ENCODE results near the gene TMEM80. TPM values are rescaled to one million over a fixed set of nuclear protein-coding genes. Genes with fewer than 3 reads are reported as not detected.
A peak's percentile ranks its signal among the peaks of the same experiment; 100 is the strongest.

Gene TMEM80
- total and polyA plus RNA-seq, 4 donors = 5.1 to 12.4 (median 8.2) TPM

DNA sequence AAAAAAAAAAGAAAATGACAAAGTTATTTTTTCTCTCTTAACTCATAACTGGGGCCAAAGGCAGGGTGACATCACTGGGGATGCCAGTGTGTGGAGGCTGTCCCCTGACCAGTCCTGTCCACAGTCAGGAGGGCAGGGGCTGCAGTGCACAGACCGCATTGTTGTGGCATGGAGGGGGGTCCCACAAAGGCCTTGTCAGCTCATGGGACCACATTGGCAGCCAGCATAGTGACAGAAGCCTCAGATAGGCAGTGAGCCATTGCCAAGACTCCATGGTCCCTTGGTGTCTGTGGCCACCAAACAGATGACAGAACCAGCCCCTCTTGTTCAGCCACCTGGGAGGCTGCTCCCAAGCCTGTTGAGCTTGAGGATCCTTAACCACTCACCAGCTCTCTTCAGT lies 4.1 kb downstream of the TMEM80 start:
- Histone ChIP-seq H3K4me3 (ENCODE audit: low read depth in 1 of 3, low read length in 3 of 3) (no peak overlapping the region), H3K4me1 (ENCODE audit: control insufficient read depth in 4 of 4, insufficient read depth in 4 of 4, low read length in 3 of 4) (peaks cover 18 to 51% (median 31%) of the 10 kb centered on the region in 4 donors), H3K27ac (ENCODE audit: low read depth in 1 of 2, low read length in 2 of 2) (no peak overlapping the region), H3K36me3 (ENCODE audit: control insufficient read depth in 4 of 4, insufficient read depth in 3 of 4, low read depth in 1 of 4, low read length in 3 of 4) (peaks cover 0 to 2% (median 0%) of the 10 kb centered on the region in 4 donors), H3K27me3 (ENCODE audit: control insufficient read depth in 4 of 4, insufficient read depth in 4 of 4, low read length in 3 of 4) (no peaks in the 10 kb centered on the region), H3K9ac (ENCODE audit: low read depth in 1 of 2, low read length in 2 of 2) (no peak overlapping the region), H3K9me3 (ENCODE audit: control insufficient read depth in 4 of 4, low read length in 3 of 4) (no peaks in the 10 kb centered on the region)
- 98% methylated on average over 1 of the region's 1 CpG for whole genome bisulfite sequencing
- TF ChIP-seq NR2F2 (IDR thresholded peaks at IDR 0.05) (no peak), FOXA2 (IDR thresholded peaks at IDR 0.05) (no peak), SP1 (IDR thresholded peaks at IDR 0.05) (no peak), HNF4A (conservative IDR thresholded peaks at IDR 0.05) (no peak), GABPA (IDR thresholded peaks at IDR 0.05 in 1 of 2, conservative IDR thresholded peaks at IDR 0.05 in 1 of 2) (no peak), HNF4G (IDR thresholded peaks at IDR 0.05) (no peak), EGR1 (IDR thresholded peaks at IDR 0.05; ENCODE audit: low read depth in 2 of 2) (no peak), YY1 (IDR thresholded peaks at IDR 0.05) (no peak), RAD21 (IDR thresholded peaks at IDR 0.05) (no peak)
- TF ChIP-seq, protein P1, sequence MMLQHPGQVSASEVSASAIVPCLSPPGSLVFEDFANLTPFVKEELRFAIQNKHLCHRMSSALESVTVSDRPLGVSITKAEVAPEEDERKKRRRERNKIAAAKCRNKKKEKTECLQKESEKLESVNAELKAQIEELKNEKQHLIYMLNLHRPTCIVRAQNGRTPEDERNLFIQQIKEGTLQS (IDR thresholded peaks at IDR 0.05) = no peak
- TF ChIP-seq, protein P2, sequence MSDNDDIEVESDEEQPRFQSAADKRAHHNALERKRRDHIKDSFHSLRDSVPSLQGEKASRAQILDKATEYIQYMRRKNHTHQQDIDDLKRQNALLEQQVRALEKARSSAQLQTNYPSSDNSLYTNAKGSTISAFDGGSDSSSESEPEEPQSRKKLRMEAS (IDR thresholded peaks at IDR 0.05) = no peak
- TF ChIP-seq, protein P3, sequence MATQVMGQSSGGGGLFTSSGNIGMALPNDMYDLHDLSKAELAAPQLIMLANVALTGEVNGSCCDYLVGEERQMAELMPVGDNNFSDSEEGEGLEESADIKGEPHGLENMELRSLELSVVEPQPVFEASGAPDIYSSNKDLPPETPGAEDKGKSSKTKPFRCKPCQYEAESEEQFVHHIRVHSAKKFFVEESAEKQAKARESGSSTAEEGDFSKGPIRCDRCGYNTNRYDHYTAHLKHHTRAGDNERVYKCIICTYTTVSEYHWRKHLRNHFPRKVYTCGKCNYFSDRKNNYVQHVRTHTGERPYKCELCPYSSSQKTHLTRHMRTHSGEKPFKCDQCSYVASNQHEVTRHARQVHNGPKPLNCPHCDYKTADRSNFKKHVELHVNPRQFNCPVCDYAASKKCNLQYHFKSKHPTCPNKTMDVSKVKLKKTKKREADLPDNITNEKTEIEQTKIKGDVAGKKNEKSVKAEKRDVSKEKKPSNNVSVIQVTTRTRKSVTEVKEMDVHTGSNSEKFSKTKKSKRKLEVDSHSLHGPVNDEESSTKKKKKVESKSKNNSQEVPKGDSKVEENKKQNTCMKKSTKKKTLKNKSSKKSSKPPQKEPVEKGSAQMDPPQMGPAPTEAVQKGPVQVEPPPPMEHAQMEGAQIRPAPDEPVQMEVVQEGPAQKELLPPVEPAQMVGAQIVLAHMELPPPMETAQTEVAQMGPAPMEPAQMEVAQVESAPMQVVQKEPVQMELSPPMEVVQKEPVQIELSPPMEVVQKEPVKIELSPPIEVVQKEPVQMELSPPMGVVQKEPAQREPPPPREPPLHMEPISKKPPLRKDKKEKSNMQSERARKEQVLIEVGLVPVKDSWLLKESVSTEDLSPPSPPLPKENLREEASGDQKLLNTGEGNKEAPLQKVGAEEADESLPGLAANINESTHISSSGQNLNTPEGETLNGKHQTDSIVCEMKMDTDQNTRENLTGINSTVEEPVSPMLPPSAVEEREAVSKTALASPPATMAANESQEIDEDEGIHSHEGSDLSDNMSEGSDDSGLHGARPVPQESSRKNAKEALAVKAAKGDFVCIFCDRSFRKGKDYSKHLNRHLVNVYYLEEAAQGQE (IDR thresholded peaks at IDR 0.05) = no peak
- TF ChIP-seq, protein P4, sequence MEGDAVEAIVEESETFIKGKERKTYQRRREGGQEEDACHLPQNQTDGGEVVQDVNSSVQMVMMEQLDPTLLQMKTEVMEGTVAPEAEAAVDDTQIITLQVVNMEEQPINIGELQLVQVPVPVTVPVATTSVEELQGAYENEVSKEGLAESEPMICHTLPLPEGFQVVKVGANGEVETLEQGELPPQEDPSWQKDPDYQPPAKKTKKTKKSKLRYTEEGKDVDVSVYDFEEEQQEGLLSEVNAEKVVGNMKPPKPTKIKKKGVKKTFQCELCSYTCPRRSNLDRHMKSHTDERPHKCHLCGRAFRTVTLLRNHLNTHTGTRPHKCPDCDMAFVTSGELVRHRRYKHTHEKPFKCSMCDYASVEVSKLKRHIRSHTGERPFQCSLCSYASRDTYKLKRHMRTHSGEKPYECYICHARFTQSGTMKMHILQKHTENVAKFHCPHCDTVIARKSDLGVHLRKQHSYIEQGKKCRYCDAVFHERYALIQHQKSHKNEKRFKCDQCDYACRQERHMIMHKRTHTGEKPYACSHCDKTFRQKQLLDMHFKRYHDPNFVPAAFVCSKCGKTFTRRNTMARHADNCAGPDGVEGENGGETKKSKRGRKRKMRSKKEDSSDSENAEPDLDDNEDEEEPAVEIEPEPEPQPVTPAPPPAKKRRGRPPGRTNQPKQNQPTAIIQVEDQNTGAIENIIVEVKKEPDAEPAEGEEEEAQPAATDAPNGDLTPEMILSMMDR (IDR thresholded peaks at IDR 0.05; ENCODE audit: low read depth, low read length, missing input control) = no peak
- no peak for DNase-seq (ENCODE audit: low spot score)

DNA sequence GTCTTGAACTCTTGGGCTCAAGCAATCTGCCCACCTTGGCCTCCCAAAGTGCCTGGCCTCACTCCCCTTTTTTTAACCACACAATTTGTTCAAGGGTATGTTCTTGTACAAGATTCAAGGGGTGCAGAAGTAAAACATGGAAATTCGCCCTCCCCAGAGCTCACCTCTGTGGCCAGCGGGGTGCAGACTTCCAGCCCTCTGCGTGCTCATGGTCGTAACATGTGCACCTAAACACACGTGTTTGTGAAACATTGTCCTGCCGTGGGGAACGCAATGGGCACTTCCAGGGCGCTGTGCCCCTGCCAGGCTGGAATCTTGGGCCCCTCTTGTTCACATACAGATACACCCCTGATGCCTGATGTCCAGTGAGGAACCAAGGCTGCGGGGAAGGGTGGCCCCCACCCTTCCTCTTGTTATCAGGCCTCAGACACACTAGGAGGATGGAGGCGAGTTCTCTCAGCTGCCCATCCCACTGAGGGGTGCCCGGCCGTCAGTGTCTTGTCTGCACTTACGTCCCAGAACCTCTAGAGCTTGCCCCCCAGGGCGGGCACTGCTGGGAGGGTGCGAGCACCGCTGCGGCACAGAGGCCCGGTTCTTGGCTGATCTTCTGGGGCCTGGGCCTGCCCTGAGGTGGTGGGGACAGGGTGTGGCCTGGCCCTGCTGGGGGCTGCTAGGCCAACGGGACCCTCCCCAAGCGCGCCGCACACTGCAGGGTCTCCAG lies 6.3 kb downstream of the TMEM80 start:
- no peak for DNase-seq (ENCODE audit: low spot score)
- peak overlapping the region in 1 of 2 donors; percentile 19 for H3K27ac ChIP-seq (ENCODE audit: low read depth in 1 of 2, low read length in 2 of 2)
- H3K36me3 ChIP-seq (ENCODE audit: control insufficient read depth in 4 of 4, insufficient read depth in 3 of 4, low read depth in 1 of 4, low read length in 3 of 4) = peaks cover 0 to 2% (median 0%) of the 10 kb centered on the region in 4 donors
- no peaks in the 10 kb centered on the region for H3K9me3 ChIP-seq (ENCODE audit: control insufficient read depth in 4 of 4, low read length in 3 of 4)
- H3K9ac ChIP-seq (ENCODE audit: low read depth in 1 of 2, low read length in 2 of 2) = no peak overlapping the region
- peaks cover 16 to 52% (median 31%) of the 10 kb centered on the region in 4 donors for H3K4me1 ChIP-seq (ENCODE audit: control insufficient read depth in 4 of 4, insufficient read depth in 4 of 4, low read length in 3 of 4)
- TF ChIP-seq, protein P1 (IDR thresholded peaks at IDR 0.05) = no peak
- no peak for TF ChIP-seq FOXA2 (IDR thresholded peaks at IDR 0.05)
- H3K4me3 ChIP-seq (ENCODE audit: low read depth in 1 of 3, low read length in 3 of 3) = no peak overlapping the region
- WGBS = 94% methylated on average over 22 of the region's 22 CpGs
- H3K27me3 ChIP-seq (ENCODE audit: control insufficient read depth in 4 of 4, insufficient read depth in 4 of 4, low read length in 3 of 4) = no peaks in the 10 kb centered on the region

Data from liver (tissue), 9 donors.